GM12875 (cell line): Measurements from ENCODE around the gene PIK3R1.
A peak's percentile ranks its signal among the peaks of the same experiment; 100 is the strongest.

Experiments used
- H3K4me3 ChIP-seq: one replicate; pipeline ENCODE4 v1.5.1; 2011; ENCODE audit warnings: low read depth, low read length, control low read depth
- CTCF ChIP-seq: IDR thresholded peaks from 2 replicates; pipeline ENCODE4 v1.5.1; 2011; ENCODE audit warnings: low read depth, mild to moderate bottlenecking, control low read depth, inconsistent platforms, low read length, moderate library complexity, borderline replicate concordance; ENCODE audit not compliant: insufficient read depth

PIK3R1 gene

GRCh38 chr5:68250661-68251298, 35.2 kb downstream of the PIK3R1 start:
- TF ChIP-seq CTCF: no peak
- no peak overlapping the region for H3K4me3 ChIP-seq

- H3K4me3 ChIP-seq: no peak overlapping the region
Observed at GRCh38 chr5:68251386-68251785, 35.8 kb downstream of the PIK3R1 start.

GRCh38 chr5:68251804-68252522, 36.4 kb downstream of the PIK3R1 start:
- H3K4me3 ChIP-seq: no peak overlapping the region
- no peak for TF ChIP-seq CTCF

More at GRCh38 chr5:68251386-68251785, 35.8 kb downstream of the PIK3R1 start:
- TF ChIP-seq CTCF: no peak

- peak; percentile 72 for TF ChIP-seq CTCF
- H3K4me3 ChIP-seq: no peak overlapping the region
Observed at GRCh38 chr5:68252673-68253623, 37.4 kb downstream of the PIK3R1 start.

- TF ChIP-seq CTCF: no peak
Observed at GRCh38 chr5:68253624-68254585, 38.3 kb downstream of the PIK3R1 start.

GRCh38 chr5:68254810-68255209, 39.3 kb downstream of the PIK3R1 start:
- TF ChIP-seq CTCF: no peak
- no peak overlapping the region for H3K4me3 ChIP-seq

More at GRCh38 chr5:68253624-68254585, 38.3 kb downstream of the PIK3R1 start:
- no peak overlapping the region for H3K4me3 ChIP-seq
